GM12878 (cell line): ENCODE data around the gene ECPAS. TPM values are rescaled to one million over a fixed set of nuclear protein-coding genes. Genes with fewer than 3 reads are reported as not detected.

Source experiments
- ATAC-seq: fragments of 200-7000 bp; cut with Tn5 transposase; 3 replicates; pipeline ENCODE4 v1.9.1; 2020; ENCODE audit warnings: mild to moderate bottlenecking, moderate library complexity
- BruUV-seq: library from RNA; stranded (reverse); fragments of 400-500 nt; replicated peaks from 2 replicates; lab custom pipeline; 2021; lab: Mats Ljungman, UMichigan
- CTCF ChIA-PET: fragments of 300-600 bp; sonication (Branson Sonifier 250); formaldehyde crosslinking; extraction: SDS; loops from one replicate; lab custom pipeline; 2021; ENCODE audit warnings: inconsistent platforms; lab: Yijun Ruan, JAX
- POLR2A ChIA-PET: fragments of 350-600 bp; formaldehyde crosslinking; extraction: SDS; loops from one replicate; lab custom pipeline; 2021; ENCODE audit warnings: inconsistent platforms; lab: Charles Lee
- RAD21 ChIA-PET: fragments of 300-600 bp; sonication (Branson Sonifier 250); formaldehyde crosslinking; loops from one replicate; lab custom pipeline; 2023; ENCODE audit warnings: antibody characterized with exemption; ENCODE audit not compliant: unreplicated experiment; lab: Charles Lee
- SMC1A ChIA-PET: fragments of 300-600 bp; sonication (Branson Sonifier 250); formaldehyde crosslinking; loops from one replicate; lab custom pipeline; 2023; ENCODE audit not compliant: unreplicated experiment, uncharacterized antibody; lab: Charles Lee
- DNase-seq: peaks from one replicate; pipeline ENCODE4 v3.0.0-alpha.2; 2011; ENCODE audit warnings: low read depth, low spot score
- FAIRE-seq: peaks from 3 replicates; lab custom pipeline; 2011; peaks lifted over from hg19 to GRCh38; lab: Jason Lieb, UNC
- H2AFZ ChIP-seq: 2 replicates; pipeline ENCODE4 v1.6.0; 2011; ENCODE audit warnings: low read depth, low read length, control low read depth; ENCODE audit not compliant: control insufficient read depth
- H3K27ac ChIP-seq: 2 replicates; pipeline ENCODE4 v1.5.1; 2011; ENCODE audit warnings: control low read depth; ENCODE audit not compliant: control insufficient read depth, insufficient read depth
- H3K27me3 ChIP-seq, 2 experiments: replicated peaks in 1 of 2; 2 replicates each; pipeline versions ENCODE4 v1.6.0 to v1.6.1; 2011; ENCODE audit warnings: low read length in 1 of 2; ENCODE audit not compliant: control insufficient read depth in 2 of 2, insufficient read depth in 2 of 2
- H3K36me3 ChIP-seq, 2 experiments: 2 replicates each; pipeline ENCODE4 v1.5.1; 2011; ENCODE audit warnings: low read length in 1 of 2; ENCODE audit not compliant: control insufficient read depth in 2 of 2, insufficient read depth in 2 of 2
- H3K4me1 ChIP-seq: 2 replicates; pipeline ENCODE4 v1.6.1; 2011; ENCODE audit warnings: mild to moderate bottlenecking, low read length, moderate library complexity, mixed read lengths; ENCODE audit not compliant: control insufficient read depth, insufficient read depth
- H3K4me2 ChIP-seq: 2 replicates; pipeline ENCODE4 v1.6.0; 2011; ENCODE audit warnings: control low read depth; ENCODE audit not compliant: control insufficient read depth, insufficient read depth
- H3K4me3 ChIP-seq: fragments of 200-600 bp; sonication (generic); 2 replicates; pipeline ENCODE4 v1.5.1; 2016
- H3K79me2 ChIP-seq: 2 replicates; pipeline ENCODE4 v1.6.0; 2011; ENCODE audit warnings: low read length; ENCODE audit not compliant: control insufficient read depth, insufficient read depth
- H3K9ac ChIP-seq: 2 replicates; pipeline ENCODE4 v1.8.0; 2011; ENCODE audit warnings: low read length, control low read depth, mixed read lengths; ENCODE audit not compliant: control insufficient read depth, insufficient read depth
- H3K9me3 ChIP-seq: replicated peaks from 3 replicates; pipeline ENCODE4 v1.5.1; 2011; ENCODE audit warnings: mild to moderate bottlenecking, low read length; ENCODE audit not compliant: control insufficient read depth, insufficient read depth
- H4K20me1 ChIP-seq: 2 replicates; pipeline ENCODE4 v1.6.0; 2011; ENCODE audit not compliant: control insufficient read depth, insufficient read depth
- HCFC1 ChIP-seq: fragments of 150-350 bp; IDR thresholded peaks from 2 replicates; pipeline ENCODE4 v1.6.1; 2014; ENCODE audit warnings: low read length
- WGBS: methylation state at CpG from one replicate; pipeline ENCODE4 v1.1.6; 2016; ENCODE audit warnings: low lambda C conversion rate; ENCODE audit not compliant: insufficient replicate concordance, insufficient coverage; ENCODE audit errors: missing lambda C conversion rate; 5-methylcytosine and 5-hydroxymethylcytosine counted together
- in situ Hi-C: fragments of 300-500 bp; cut with MboI; formaldehyde crosslinking; loops from 9 replicates; pipeline ENCODE4 v1.14.3; 2018; ENCODE audit warnings: mixed read lengths
- intact Hi-C: fragments of 100-400 bp; cut with micrococcal nuclease; formaldehyde crosslinking; loops from one replicate; pipeline ENCODE4 v1.14.2; 2022; ENCODE audit not compliant: unreplicated experiment
- polyA plus RNA-seq, 11 experiments: library from polyadenylated mRNA; depleted of rRNA in 4 of 11; unstranded in 6 of 11; stranded (reverse) in 5 of 11; fragments of >200 nt; fragmentation: Nextera tagmentation in 4 of 11; fragmentation: Illumina TruSeq in 1 of 11; extraction: Ambion mirVana in 4 of 11; extraction: Trizol in 1 of 11; gene quantifications; 1 replicate in 1 of 11; 2 replicates in 10 of 11; pipeline versions ENCODE4 v1.2.1 to v1.2.3, GENCODE V29; 2011 to 2016; ENCODE audit warnings: inconsistent platforms in 2 of 11, missing spikeins in 2 of 11, low read depth in 1 of 11
- total RNA-seq, 4 experiments: library from RNA; depleted of rRNA in 3 of 4; stranded (reverse); fragments of >200 nt in 3 of 4; fragmentation: Illumina TruSeq in 1 of 4; extraction: Trizol in 1 of 4; gene quantifications; 2 replicates each; pipeline versions ENCODE4 v1.2.1 to v1.2.3, GENCODE V29; 2013 to 2021
- TF ChIP-seq, protein P1 (sequence below): IDR thresholded peaks from 2 replicates; pipeline ENCODE4 v1.6.1; 2011; ENCODE audit warnings: borderline replicate concordance, low read depth, mild to moderate bottlenecking, moderate library complexity, low read length; ENCODE audit not compliant: insufficient read depth, poor library complexity, severe bottlenecking
- TF ChIP-seq, protein P2 (sequence below): fragments of 450-650 bp; IDR thresholded peaks from 2 replicates; pipeline ENCODE4 v1.6.1; 2016; ENCODE audit warnings: mild to moderate bottlenecking

The ECPAS gene
- total and polyA plus RNA-seq, 10 of the 15 experiments (the other 5 are each of a cell fraction or from before 2014, with no cell fraction given): 11.2 to 69.8 (median 50.1) TPM

DNA sequence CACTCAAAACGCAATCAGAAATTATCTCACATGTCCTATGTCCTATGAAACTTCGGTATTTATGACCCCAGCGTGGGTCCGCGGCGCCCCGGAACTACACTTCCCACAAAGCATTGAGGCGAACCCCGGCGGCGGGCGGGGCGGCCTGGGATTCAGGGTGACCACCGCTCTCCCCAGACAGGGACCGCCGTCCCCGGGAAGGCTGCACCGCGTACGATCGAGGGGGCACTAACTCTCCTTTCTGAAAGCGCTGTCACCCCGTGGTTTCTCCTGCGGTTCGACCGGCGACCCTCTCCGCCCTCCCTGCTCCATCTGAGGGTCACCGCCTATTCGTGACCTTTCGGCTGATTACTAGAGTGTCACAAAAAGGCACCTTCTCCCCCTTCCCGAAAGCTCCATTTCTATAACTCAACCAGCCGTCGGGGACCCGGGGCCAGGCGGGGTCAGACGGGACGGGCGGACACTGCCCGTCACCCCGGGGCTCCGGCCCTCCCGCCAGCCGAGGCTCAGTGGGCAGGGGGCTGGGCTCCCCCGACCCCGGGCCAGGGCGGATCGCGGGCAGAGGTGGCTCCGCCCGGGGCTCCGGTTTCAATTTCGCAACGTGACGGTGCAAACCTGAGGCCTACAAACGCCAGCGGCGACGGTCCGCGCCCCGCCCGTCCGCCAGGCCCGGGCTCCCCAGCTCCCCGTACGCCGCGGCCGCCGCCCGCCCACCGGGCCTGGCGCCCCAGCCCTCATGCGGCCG lies 1.3 kb downstream of the ECPAS start (continued):
- TF ChIP-seq, protein P1, sequence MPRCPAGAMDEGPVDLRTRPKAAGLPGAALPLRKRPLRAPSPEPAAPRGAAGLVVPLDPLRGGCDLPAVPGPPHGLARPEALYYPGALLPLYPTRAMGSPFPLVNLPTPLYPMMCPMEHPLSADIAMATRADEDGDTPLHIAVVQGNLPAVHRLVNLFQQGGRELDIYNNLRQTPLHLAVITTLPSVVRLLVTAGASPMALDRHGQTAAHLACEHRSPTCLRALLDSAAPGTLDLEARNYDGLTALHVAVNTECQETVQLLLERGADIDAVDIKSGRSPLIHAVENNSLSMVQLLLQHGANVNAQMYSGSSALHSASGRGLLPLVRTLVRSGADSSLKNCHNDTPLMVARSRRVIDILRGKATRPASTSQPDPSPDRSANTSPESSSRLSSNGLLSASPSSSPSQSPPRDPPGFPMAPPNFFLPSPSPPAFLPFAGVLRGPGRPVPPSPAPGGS: no peak
- peak; percentile 81 for TF ChIP-seq HCFC1
- TF ChIP-seq, all 136 proteins: peak for 33

DNA sequence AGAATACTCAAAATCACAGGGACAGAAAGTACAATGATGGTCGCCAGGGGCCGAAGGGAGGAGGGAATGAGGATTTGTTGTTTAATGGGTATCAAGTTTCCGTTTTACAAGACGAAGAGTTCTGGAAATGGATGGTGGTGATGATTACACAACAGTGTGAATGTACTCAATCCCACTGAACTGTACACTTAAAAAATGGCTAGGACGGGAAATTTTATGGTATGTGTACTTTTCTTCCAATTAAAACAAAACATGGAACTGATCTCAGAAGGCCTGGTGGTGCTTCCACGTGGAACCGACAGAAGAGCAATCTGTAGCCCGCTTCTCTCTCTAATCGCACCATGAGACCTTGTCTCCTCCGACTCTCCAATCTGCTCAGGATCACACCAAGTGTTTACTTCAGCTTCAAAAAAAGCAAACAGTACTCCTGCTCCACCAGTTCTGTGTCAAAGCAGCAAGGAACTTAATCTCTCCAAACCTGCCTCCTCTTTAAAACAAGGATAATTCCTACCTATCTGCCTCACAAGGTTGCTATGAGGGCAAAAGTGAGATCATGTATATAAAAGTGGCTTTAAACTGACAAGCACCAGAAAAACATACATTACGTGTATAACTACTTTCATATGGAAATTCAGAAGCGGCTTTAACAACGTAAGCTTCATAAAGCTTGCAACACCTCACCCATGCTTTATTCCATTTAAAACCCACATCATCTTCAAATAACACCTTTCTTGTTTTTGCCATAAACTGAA lies 2.1 kb downstream of the ECPAS start:
- no peaks in the 10 kb centered on the region; a peak in 1 of 4 replicates for H3K36me3 ChIP-seq
- H3K4me2 ChIP-seq: peak overlapping the region; percentile 80
- no peak for FAIRE-seq
- no peak for DNase-seq
- H3K79me2 ChIP-seq: peaks cover 61% of the 10 kb centered on the region
- peaks cover 9% of the 10 kb centered on the region; the same call in 1 of the 2 replicates for H3K4me1 ChIP-seq
- H3K9me3 ChIP-seq: no peaks in the 10 kb centered on the region; the same call in 2 of the 3 replicates
- intact Hi-C loops (loop anchor here (2.0 kb wide), 1 partner anchor 149 kb away; the partner anchor contains the start of gene DNAJC25), in situ Hi-C loops (no loop called here)
- 74% methylated on average over 13 of the region's 13 CpGs for WGBS
- SMC1A ChIA-PET: interaction anchor here (1.2 kb wide), 1 partner anchor 81 kb away, joined by 3 read pairs; no protein-coding TSS in a partner anchor
- peak overlapping the region; percentile 96; the same call in 1 of the 2 replicates for H3K27ac ChIP-seq
- H2AFZ ChIP-seq: no peak overlapping the region
- H3K9ac ChIP-seq: peak overlapping the region; percentile 94
- RAD21 ChIA-PET: no interaction called here
- TF ChIP-seq, protein P1: no peak
- TF ChIP-seq, protein P2, sequence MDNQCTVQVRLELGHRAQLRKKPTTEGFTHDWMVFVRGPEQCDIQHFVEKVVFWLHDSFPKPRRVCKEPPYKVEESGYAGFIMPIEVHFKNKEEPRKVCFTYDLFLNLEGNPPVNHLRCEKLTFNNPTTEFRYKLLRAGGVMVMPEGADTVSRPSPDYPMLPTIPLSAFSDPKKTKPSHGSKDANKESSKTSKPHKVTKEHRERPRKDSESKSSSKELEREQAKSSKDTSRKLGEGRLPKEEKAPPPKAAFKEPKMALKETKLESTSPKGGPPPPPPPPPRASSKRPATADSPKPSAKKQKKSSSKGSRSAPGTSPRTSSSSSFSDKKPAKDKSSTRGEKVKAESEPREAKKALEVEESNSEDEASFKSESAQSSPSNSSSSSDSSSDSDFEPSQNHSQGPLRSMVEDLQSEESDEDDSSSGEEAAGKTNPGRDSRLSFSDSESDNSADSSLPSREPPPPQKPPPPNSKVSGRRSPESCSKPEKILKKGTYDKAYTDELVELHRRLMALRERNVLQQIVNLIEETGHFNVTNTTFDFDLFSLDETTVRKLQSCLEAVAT: 0 out of 2 replicates have a peak, but pooled peaks have one; percentile 18
- no peak for ATAC-seq
- no TSS peak for BruUV-seq
- H3K4me3 ChIP-seq: peak overlapping the region; percentile 85; the same call in 1 of the 2 replicates
- H4K20me1 ChIP-seq: no peaks in the 10 kb centered on the region
- no peaks in the 10 kb centered on the region for H3K27me3 ChIP-seq
- POLR2A ChIA-PET: interaction anchor here (1.4 kb wide), 1 partner anchor 16 kb away, joined by 6 read pairs; no protein-coding TSS in a partner anchor
- CTCF ChIA-PET: interaction anchor here (0.7 kb wide), 1 partner anchor 871 kb away, joined by 5 read pairs; no protein-coding TSS in a partner anchor
